ENCODE measurements around the gene RNF32.
"Not testable (repeated sequence)": the region's sequence is repeated elsewhere in the genome, so short reads cannot be mapped to it uniquely, and the experiment has no call there.

RNF32 gene

GRCh38 chr7:156614434-156615264, 25.9 kb upstream of the RNF32 start:
- no peak for DNase-seq

- no peak for DNase-seq
Measured at GRCh38 chr7:156616269-156617202, 24.0 kb upstream of the RNF32 start.

GRCh38 chr7:156617215-156617614, 23.4 kb upstream of the RNF32 start:
- no peak for DNase-seq

- no peak for DNase-seq
Measured at GRCh38 chr7:156618078-156618779, 22.3 kb upstream of the RNF32 start.

GRCh38 chr7:156618780-156619367, 21.7 kb upstream of the RNF32 start:
- DNase-seq, result no peak

- DNase-seq, result not testable (repeated sequence)
Measured at GRCh38 chr7:156619488-156620290, 20.9 kb upstream of the RNF32 start.

- no peak for DNase-seq
Measured at GRCh38 chr7:156620291-156620675, 20.3 kb upstream of the RNF32 start.

GRCh38 chr7:156621652-156622051, 18.9 kb upstream of the RNF32 start:
- DNase-seq, result no peak

- DNase-seq, result no peak
Measured at GRCh38 chr7:156625580-156625979, 15.0 kb upstream of the RNF32 start.

- no peak for DNase-seq
Measured at GRCh38 chr7:156626220-156626895, 14.2 kb upstream of the RNF32 start.

GRCh38 chr7:156628562-156628961, 12.0 kb upstream of the RNF32 start:
- no peak for DNase-seq

- DNase-seq, result no peak
Measured at GRCh38 chr7:156629873-156630272, 10.7 kb upstream of the RNF32 start.

- no peak for DNase-seq
Measured at GRCh38 chr7:156634117-156634516, 6.5 kb upstream of the RNF32 start.

- no peak for DNase-seq
Measured at GRCh38 chr7:156635529-156636385, 4.8 kb upstream of the RNF32 start.

GRCh38 chr7:156637093-156637492, 3.5 kb upstream of the RNF32 start:
- DNase-seq, result not testable (repeated sequence)

GRCh38 chr7:156638443-156639077, 2.0 kb upstream of the RNF32 start:
- no peak for DNase-seq

- no peak for DNase-seq
Measured at GRCh38 chr7:156639426-156640256, 933 bp upstream of the RNF32 start.

GRCh38 chr7:156640949-156641485, 443 bp downstream of the RNF32 start:
- DNase-seq, result no peak

All from NCI-H510A (cell line).